ENCODE results near the gene LRP8. TPM values are rescaled to one million over a fixed set of nuclear protein-coding genes. Genes with fewer than 3 reads are reported as not detected.

LRP8 gene
- total RNA-seq, 1 donor from 2014 or later: 19.9 TPM

DNA sequence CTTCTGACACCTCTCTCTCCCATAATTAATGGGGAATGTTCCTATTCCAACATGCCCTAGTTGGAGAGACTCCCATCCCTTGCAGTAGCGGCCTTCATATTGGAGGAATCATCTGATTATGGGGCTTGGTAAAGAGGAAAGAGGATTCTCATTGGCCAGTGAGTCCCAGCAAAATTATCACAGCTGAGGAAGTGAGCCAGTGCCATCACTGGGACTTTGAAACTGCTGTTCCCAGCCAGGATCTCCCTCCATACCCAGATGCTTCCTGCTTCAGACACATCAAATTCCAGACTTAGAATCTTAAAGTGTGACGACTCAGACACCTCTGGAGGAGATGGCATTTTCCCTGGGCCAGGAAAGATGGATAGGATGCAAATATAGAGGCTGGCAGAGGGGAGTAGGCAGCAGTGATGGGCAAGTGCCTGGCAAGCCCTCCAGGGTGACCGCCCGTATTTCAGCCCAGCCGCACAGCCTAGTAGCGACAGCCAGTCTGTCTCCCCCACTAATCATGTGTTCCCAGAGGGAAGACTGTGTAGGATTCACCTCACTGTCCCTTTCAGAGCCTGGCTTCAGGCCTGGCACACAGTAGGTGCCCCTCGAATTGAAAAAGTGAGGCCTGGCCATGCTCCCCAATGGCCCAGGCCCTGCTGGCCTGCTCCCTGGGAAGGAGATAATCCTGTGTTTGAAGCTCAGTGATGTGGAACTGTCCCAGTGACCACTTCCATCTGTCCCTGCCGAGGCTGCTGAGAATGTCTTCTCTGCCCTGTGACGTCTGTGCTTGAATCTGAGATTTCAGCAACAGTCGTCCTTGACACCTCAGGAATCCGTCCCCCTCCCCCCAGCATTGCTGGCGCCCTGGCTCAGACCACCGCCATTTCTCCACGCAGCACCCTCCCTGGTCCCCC, 48.3 kb downstream of the LRP8 start:
- Mint-ChIP-seq H3K36me3 (peaks cover 2% of the 10 kb centered on the region), H3K4me3 (no peak overlapping the region), H3K9me3 (no peaks in the 10 kb centered on the region), H3K27ac (no peak overlapping the region), H3K27me3 (ENCODE audit: low read depth) (no peaks in the 10 kb centered on the region), H3K4me1 (no peaks in the 10 kb centered on the region)
- DNase-seq (ENCODE audit: low spot score in 2 of 2, unreplicated experiment in 2 of 2): no peak
- TF ChIP-seq, protein P1, sequence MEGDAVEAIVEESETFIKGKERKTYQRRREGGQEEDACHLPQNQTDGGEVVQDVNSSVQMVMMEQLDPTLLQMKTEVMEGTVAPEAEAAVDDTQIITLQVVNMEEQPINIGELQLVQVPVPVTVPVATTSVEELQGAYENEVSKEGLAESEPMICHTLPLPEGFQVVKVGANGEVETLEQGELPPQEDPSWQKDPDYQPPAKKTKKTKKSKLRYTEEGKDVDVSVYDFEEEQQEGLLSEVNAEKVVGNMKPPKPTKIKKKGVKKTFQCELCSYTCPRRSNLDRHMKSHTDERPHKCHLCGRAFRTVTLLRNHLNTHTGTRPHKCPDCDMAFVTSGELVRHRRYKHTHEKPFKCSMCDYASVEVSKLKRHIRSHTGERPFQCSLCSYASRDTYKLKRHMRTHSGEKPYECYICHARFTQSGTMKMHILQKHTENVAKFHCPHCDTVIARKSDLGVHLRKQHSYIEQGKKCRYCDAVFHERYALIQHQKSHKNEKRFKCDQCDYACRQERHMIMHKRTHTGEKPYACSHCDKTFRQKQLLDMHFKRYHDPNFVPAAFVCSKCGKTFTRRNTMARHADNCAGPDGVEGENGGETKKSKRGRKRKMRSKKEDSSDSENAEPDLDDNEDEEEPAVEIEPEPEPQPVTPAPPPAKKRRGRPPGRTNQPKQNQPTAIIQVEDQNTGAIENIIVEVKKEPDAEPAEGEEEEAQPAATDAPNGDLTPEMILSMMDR (IDR thresholded peaks at IDR 0.05; ENCODE audit: unreplicated experiment): no peak

DNA sequence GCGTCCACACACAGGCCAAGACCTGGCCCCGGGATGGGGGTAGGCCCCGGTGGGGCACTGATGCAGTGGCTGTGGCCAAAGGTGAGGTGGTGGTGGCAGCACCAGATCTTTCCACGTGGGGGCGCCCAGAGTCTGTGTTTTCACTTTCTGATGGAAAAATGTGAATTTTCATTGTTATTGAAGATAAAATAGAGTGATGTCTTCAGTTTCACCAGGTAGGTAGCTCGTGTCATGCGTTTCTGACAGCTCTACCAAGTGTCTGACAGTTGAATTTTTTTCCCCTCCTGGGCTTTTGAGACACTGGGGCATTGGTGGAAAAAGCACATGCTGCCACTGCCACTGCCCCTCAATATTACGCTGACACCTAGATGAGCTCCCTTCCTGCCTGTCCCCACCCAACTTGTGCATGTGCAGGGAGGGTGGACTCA, 49.6 kb downstream of the LRP8 start:
- TF ChIP-seq, protein P1 (IDR thresholded peaks at IDR 0.05; ENCODE audit: unreplicated experiment): peak; percentile 92
- H3K4me3 Mint-ChIP-seq: no peak overlapping the region
- no peak overlapping the region for H3K27ac Mint-ChIP-seq
- H3K9me3 Mint-ChIP-seq: no peaks in the 10 kb centered on the region
- peaks cover 2% of the 10 kb centered on the region for H3K36me3 Mint-ChIP-seq
- no peaks in the 10 kb centered on the region for H3K27me3 Mint-ChIP-seq (ENCODE audit: low read depth)
- DNase-seq (ENCODE audit: low spot score in 2 of 2, unreplicated experiment in 2 of 2): peak; percentile 48 to 86
- no peaks in the 10 kb centered on the region for H3K4me1 Mint-ChIP-seq

DNA sequence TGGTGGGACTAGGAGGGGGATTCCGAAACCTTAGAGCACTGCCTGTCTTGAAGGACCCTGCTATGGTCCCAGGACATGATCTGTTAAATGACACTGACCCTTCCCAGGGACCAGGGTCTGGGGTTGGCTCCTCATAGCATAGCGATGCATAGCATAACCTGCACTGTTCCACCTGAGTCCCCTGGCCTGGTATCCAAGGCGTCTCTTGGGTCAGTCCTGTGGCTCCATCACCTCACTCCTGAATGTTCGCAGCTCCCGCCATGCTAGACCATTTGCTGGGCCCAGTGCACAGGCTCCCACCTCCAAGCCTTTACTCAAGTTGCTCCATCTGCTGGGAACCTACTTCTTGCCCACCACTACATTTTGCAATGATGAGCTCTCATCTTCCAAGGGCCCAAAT, 50.5 kb downstream of the LRP8 start:
- no peak overlapping the region for H3K27ac Mint-ChIP-seq
- H3K4me3 Mint-ChIP-seq: no peak overlapping the region

DNA sequence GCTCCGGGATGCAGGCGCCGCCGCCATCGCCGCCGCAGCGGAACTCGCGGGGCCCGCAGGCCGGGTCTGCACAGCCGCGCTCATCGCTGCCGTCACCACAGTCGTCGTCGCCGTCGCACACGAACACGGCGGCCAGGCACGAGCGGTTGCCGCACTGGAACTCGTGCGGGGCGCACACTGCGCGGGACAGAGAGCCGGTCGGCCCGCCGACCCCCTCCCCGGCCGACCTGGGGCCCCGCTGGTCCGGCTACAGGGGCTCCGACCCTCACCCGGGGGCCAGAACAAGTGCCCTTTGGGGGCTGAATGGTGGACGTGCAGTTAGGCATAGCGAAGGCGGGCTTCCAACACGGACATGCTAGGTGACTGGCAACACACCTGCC, 51.0 kb downstream of the LRP8 start:
- no peaks in the 10 kb centered on the region for H3K9me3 Mint-ChIP-seq
- TF ChIP-seq, protein P1 (IDR thresholded peaks at IDR 0.05; ENCODE audit: unreplicated experiment): no peak
- peaks cover 4% of the 10 kb centered on the region for H3K36me3 Mint-ChIP-seq
- no peaks in the 10 kb centered on the region for H3K4me1 Mint-ChIP-seq
- DNase-seq (ENCODE audit: low spot score in 2 of 2, unreplicated experiment in 2 of 2): no peak
- H3K27me3 Mint-ChIP-seq (ENCODE audit: low read depth): no peaks in the 10 kb centered on the region
- H3K27ac Mint-ChIP-seq: no peak overlapping the region
- no peak overlapping the region for H3K4me3 Mint-ChIP-seq

More for the DNA sequence above, 50.5 kb downstream of the LRP8 start:
- no peaks in the 10 kb centered on the region for H3K9me3 Mint-ChIP-seq
- no peaks in the 10 kb centered on the region for H3K27me3 Mint-ChIP-seq (ENCODE audit: low read depth)
- peaks cover 2% of the 10 kb centered on the region for H3K36me3 Mint-ChIP-seq
- no peak for DNase-seq (ENCODE audit: low spot score in 2 of 2, unreplicated experiment in 2 of 2)
- TF ChIP-seq, protein P1 (IDR thresholded peaks at IDR 0.05; ENCODE audit: unreplicated experiment): no peak
- H3K4me1 Mint-ChIP-seq: no peaks in the 10 kb centered on the region

DNA sequence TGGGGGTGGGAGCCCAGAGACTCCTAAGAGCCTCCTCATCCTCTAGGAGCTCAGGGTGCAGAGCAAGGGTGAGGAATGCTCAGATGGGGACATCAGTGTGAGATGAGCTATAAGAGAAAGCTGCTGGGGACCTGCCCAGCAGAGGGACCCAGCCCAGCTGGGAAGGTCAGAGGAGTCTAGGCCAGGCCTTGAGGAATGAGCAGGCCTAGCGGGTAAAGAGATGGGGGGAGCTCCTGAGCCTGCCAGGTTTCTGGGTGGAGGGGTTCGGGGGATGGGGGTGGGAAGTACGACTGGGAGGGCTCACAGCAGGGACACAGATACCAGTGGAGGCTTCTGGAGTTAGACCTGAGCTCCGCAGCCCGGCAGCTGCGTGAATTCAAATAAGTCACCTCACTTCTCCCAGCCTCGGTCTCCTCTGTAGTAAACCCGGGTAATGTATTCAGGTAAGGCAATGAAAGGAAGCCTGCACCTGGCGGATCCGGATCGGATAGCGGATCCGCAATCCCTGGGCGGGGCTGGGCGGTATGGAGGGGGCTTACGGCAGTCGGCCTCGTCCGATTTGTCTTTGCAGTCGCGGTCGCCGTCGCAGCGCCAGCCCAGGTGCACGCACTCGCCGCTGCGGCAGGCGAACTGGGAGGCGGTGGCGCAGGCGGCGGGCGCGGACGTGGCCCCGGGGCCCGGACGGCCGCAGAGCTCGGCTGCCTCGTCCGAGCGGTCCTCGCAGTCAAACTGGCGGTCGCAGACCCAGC, 51.5 kb downstream of the LRP8 start:
- no peaks in the 10 kb centered on the region for H3K27me3 Mint-ChIP-seq (ENCODE audit: low read depth)
- peaks cover 8% of the 10 kb centered on the region for H3K36me3 Mint-ChIP-seq
- DNase-seq (ENCODE audit: low spot score in 2 of 2, unreplicated experiment in 2 of 2): no peak

More for the DNA sequence above, 51.5 kb downstream of the LRP8 start:
- TF ChIP-seq, protein P1 (IDR thresholded peaks at IDR 0.05; ENCODE audit: unreplicated experiment): no peak
- no peaks in the 10 kb centered on the region for H3K4me1 Mint-ChIP-seq
- no peak overlapping the region for H3K4me3 Mint-ChIP-seq
- H3K9me3 Mint-ChIP-seq: no peaks in the 10 kb centered on the region
- H3K27ac Mint-ChIP-seq: no peak overlapping the region

Data from mesothelial cell of epicardium (in vitro differentiated cells).